HepG2 (cell line): ENCODE measurements around the gene GSTA5. TPM values are rescaled to one million over a fixed set of nuclear protein-coding genes. Genes with fewer than 3 reads are reported as not detected.
A peak's percentile ranks its signal among the peaks of the same experiment; 100 is the strongest.

Source experiments
- ATAC-seq: fragments of 200-7000 bp; cut with Tn5 transposase; 3 replicates; pipeline ENCODE4 v1.9.1; 2020; ENCODE audit warnings: mild to moderate bottlenecking, moderate library complexity
- BruUV-seq: library from RNA; stranded (reverse); fragments of 400-500 nt; replicated peaks from 2 replicates; lab custom pipeline; 2021; lab: Mats Ljungman, UMichigan
- CTCF ChIA-PET: fragments of 300-600 bp; formaldehyde crosslinking; extraction: SDS; loops from one replicate; lab custom pipeline; 2021; ENCODE audit warnings: low total read pairs, inconsistent platforms, low intra/inter-chr PET ratio; lab: Yijun Ruan, JAX
- POLR2A ChIA-PET: fragments of 350-600 bp; sonication (Branson Sonifier 250); formaldehyde crosslinking; loops from one replicate; lab custom pipeline; 2020; ENCODE audit warnings: antibody characterized with exemption, inconsistent platforms; lab: Yijun Ruan, JAX
- DNase-seq: peaks from one replicate; pipeline ENCODE4 v3.0.0-alpha.2; 2015; ENCODE audit warnings: low spot score
- FAIRE-seq: peaks from 3 replicates; lab custom pipeline; 2011; peaks lifted over from hg19 to GRCh38; lab: Jason Lieb, UNC
- H2AFZ ChIP-seq: one replicate; pipeline ENCODE4 v1.6.1; 2011; ENCODE audit warnings: low read length, inconsistent platforms
- H3K27ac ChIP-seq: fragments of 300-600 bp; 3 replicates; pipeline ENCODE4 v1.8.0; 2011; ENCODE audit warnings: mixed run types, mild to moderate bottlenecking, mixed read lengths, low read length, inconsistent platforms; ENCODE audit not compliant: insufficient read depth; ENCODE audit errors: extremely low read length
- H3K27me3 ChIP-seq, 2 experiments: fragments of 200-600 bp in 1 of 2; 2 replicates in 1 of 2; 3 replicates in 1 of 2; pipeline versions ENCODE4 v1.6.0 to v1.8.0; 2011; ENCODE audit warnings: low read length in 2 of 2, mild to moderate bottlenecking in 2 of 2, moderate library complexity in 2 of 2, inconsistent platforms in 1 of 2; ENCODE audit not compliant: insufficient read depth in 2 of 2, control insufficient read depth in 1 of 2
- H3K36me3 ChIP-seq, 2 experiments: fragments of 200-600 bp in 1 of 2; replicated peaks in 1 of 2; 2 replicates in 1 of 2; 3 replicates in 1 of 2; pipeline versions ENCODE4 v1.5.1 to v1.8.0; 2011; ENCODE audit warnings: low read length in 2 of 2, inconsistent platforms in 1 of 2; ENCODE audit not compliant: insufficient read depth in 2 of 2, control insufficient read depth in 1 of 2
- H3K4me1 ChIP-seq: 2 replicates; pipeline ENCODE4 v1.5.1; 2012; ENCODE audit warnings: low read length, inconsistent platforms; ENCODE audit not compliant: insufficient read depth
- H3K4me2 ChIP-seq: 2 replicates; pipeline ENCODE4 v1.6.0; 2011; ENCODE audit warnings: low read depth, low read length, inconsistent platforms
- H3K4me3 ChIP-seq, 3 experiments: fragments of 200-600 bp in 1 of 3; sonication (generic), shearing (Covaris generic) in 1 of 3; replicated peaks in 1 of 3; 2 replicates each; pipeline ENCODE4 v1.5.1; 2011 to 2016; ENCODE audit warnings: low read length in 3 of 3, inconsistent platforms in 2 of 3, low read depth in 2 of 3, mild to moderate bottlenecking in 2 of 3, control low read depth in 1 of 3, mixed read lengths in 1 of 3; ENCODE audit not compliant: insufficient read depth in 1 of 3
- H3K79me2 ChIP-seq: one replicate; pipeline ENCODE4 v1.6.1; 2011; ENCODE audit warnings: low read length, inconsistent platforms; ENCODE audit not compliant: insufficient read depth
- H3K9ac ChIP-seq: 2 replicates; pipeline ENCODE4 v1.6.0; 2011; ENCODE audit warnings: mild to moderate bottlenecking, low read depth, low read length, inconsistent platforms; ENCODE audit not compliant: insufficient read depth
- H3K9me3 ChIP-seq: 2 replicates; pipeline ENCODE4 v1.5.1; 2012; ENCODE audit warnings: mild to moderate bottlenecking, low read length
- H4K20me1 ChIP-seq: 2 replicates; pipeline ENCODE4 v1.6.0; 2011; ENCODE audit warnings: inconsistent platforms, mild to moderate bottlenecking, low read length, moderate library complexity; ENCODE audit not compliant: insufficient read depth
- ELF4 ChIP-seq: sonication (generic); formaldehyde crosslinking; IDR thresholded peaks from 2 replicates; pipeline ENCODE4 v1.5.0; 2020; ENCODE audit warnings: missing genetic modification reagents, mild to moderate bottlenecking, moderate library complexity, borderline replicate concordance
- FOXJ3 ChIP-seq: sonication (generic); formaldehyde crosslinking; IDR thresholded peaks from 2 replicates; pipeline ENCODE4 v1.4.0; 2020; ENCODE audit warnings: missing genetic modification reagents, mild to moderate bottlenecking, borderline replicate concordance
- FOXP1 ChIP-seq, 2 experiments: fragments of 450-650 bp in 1 of 2; IDR thresholded peaks; 2 replicates each; pipeline ENCODE4 v1.6.1; 2017 to 2018; ENCODE audit warnings: antibody characterized with exemption in 1 of 2
- GABPA ChIP-seq, 2 experiments: IDR thresholded peaks; 2 replicates each; pipeline ENCODE4 v1.6.1; 2011 to 2016; ENCODE audit warnings: low read depth in 2 of 2, low read length in 1 of 2, missing biosample characterization in 1 of 2, missing genetic modification characterization in 1 of 2
- HNF1A ChIP-seq, 2 experiments: sonication (generic) in 1 of 2; formaldehyde crosslinking in 1 of 2; IDR thresholded peaks; 2 replicates each; pipeline versions ENCODE4 v1.4.0 to v1.6.1; 2016 to 2020; ENCODE audit warnings: borderline replicate concordance in 1 of 2, low read depth in 1 of 2, mild to moderate bottlenecking in 1 of 2, missing genetic modification reagents in 1 of 2
- LCORL ChIP-seq, 2 experiments: fragments of 450-650 bp in 1 of 2; sonication (generic) in 1 of 2; formaldehyde crosslinking in 1 of 2; IDR thresholded peaks; 2 replicates each; pipeline versions ENCODE4 v1.5.0 to v1.6.1; 2017 to 2020; ENCODE audit warnings: antibody characterized with exemption in 1 of 2, missing genetic modification reagents in 1 of 2
- NFKBIZ ChIP-seq: IDR thresholded peaks from 2 replicates; pipeline ENCODE4 v1.6.1; 2018; ENCODE audit warnings: missing genetic modification reagents, missing compliant biosample characterization
- RCOR2 ChIP-seq: IDR thresholded peaks from 2 replicates; pipeline ENCODE4 v1.6.1; 2016; ENCODE audit warnings: missing biosample characterization, missing genetic modification reagents
- SALL1 ChIP-seq: sonication (generic); formaldehyde crosslinking; IDR thresholded peaks from 2 replicates; pipeline ENCODE4 v1.8.0; 2022; ENCODE audit warnings: mild to moderate bottlenecking, missing genetic modification reagents
- SIX4 ChIP-seq: sonication (generic); formaldehyde crosslinking; IDR thresholded peaks from 2 replicates; pipeline ENCODE4 v1.4.0; 2020; ENCODE audit warnings: missing genetic modification reagents
- SKIL ChIP-seq: sonication (generic); formaldehyde crosslinking; IDR thresholded peaks from 2 replicates; pipeline ENCODE4 v1.8.0; 2022; ENCODE audit warnings: missing genetic modification reagents, mild to moderate bottlenecking, moderate library complexity, borderline replicate concordance
- SNAI1 ChIP-seq: sonication (generic); formaldehyde crosslinking; IDR thresholded peaks from 2 replicates; pipeline ENCODE4 v1.5.0; 2020; ENCODE audit warnings: mild to moderate bottlenecking, missing genetic modification reagents, borderline replicate concordance
- ZMYM4 ChIP-seq: sonication (generic); formaldehyde crosslinking; IDR thresholded peaks from 2 replicates; pipeline ENCODE4 v1.8.1; 2023; ENCODE audit warnings: mild to moderate bottlenecking, missing genetic modification reagents
- ZNF264 ChIP-seq: sonication (generic); formaldehyde crosslinking; IDR thresholded peaks from 2 replicates; pipeline ENCODE4 v1.4.0; 2020; ENCODE audit warnings: missing genetic modification reagents
- ZNF484 ChIP-seq: sonication (generic); formaldehyde crosslinking; IDR thresholded peaks from 2 replicates; pipeline ENCODE4 v1.5.1; 2020; ENCODE audit warnings: mild to moderate bottlenecking, low read depth, missing genetic modification reagents, borderline replicate concordance
- ZSCAN9 ChIP-seq: IDR thresholded peaks from 2 replicates; pipeline ENCODE4 v1.6.1; 2016; ENCODE audit warnings: borderline replicate concordance
- WGBS: methylation state at CpG from one replicate; pipeline ENCODE4 v1.1.6; 2017; ENCODE audit warnings: low lambda C conversion rate; 5-methylcytosine and 5-hydroxymethylcytosine counted together
- in situ Hi-C: cut with HindIII; loops from 2 replicates; pipeline ENCODE4 v1.10.0; 2017; ENCODE audit warnings: low pct_unique_long_range_greater_than_20kb; ENCODE audit not compliant: extremely low pct_ligation_motif_present
- intact Hi-C: fragments of 100-400 bp; cut with micrococcal nuclease; formaldehyde crosslinking; loops from one replicate; pipeline ENCODE4 v1.10.0; 2022; ENCODE audit not compliant: unreplicated experiment
- polyA plus RNA-seq, 8 experiments: library from polyadenylated mRNA; depleted of rRNA in 3 of 8; stranded (reverse) in 7 of 8; unstranded in 1 of 8; fragments of >200 nt; fragmentation: Illumina TruSeq in 4 of 8; extraction: Trizol in 4 of 8; gene quantifications; 2 replicates each; pipeline versions ENCODE4 v1.2.1 to v1.2.3, GENCODE V29; 2011 to 2016; ENCODE audit warnings: low read depth in 4 of 8, missing spikeins in 1 of 8, mixed read lengths in 1 of 8; ENCODE audit not compliant: insufficient read depth in 1 of 8
- total RNA-seq, 5 experiments: library from RNA; depleted of rRNA; stranded (reverse); fragments of >200 nt; fragmentation: Illumina TruSeq; extraction: Trizol; gene quantifications; 2 replicates each; pipeline ENCODE4 v1.2.3, GENCODE V29; 2016; ENCODE audit warnings: low read depth in 1 of 5

GSTA5 gene
- total and polyA plus RNA-seq, 2 of the 13 experiments (the other 11 are each of a cell fraction or from before 2014, with no cell fraction given): not detected

DNA sequence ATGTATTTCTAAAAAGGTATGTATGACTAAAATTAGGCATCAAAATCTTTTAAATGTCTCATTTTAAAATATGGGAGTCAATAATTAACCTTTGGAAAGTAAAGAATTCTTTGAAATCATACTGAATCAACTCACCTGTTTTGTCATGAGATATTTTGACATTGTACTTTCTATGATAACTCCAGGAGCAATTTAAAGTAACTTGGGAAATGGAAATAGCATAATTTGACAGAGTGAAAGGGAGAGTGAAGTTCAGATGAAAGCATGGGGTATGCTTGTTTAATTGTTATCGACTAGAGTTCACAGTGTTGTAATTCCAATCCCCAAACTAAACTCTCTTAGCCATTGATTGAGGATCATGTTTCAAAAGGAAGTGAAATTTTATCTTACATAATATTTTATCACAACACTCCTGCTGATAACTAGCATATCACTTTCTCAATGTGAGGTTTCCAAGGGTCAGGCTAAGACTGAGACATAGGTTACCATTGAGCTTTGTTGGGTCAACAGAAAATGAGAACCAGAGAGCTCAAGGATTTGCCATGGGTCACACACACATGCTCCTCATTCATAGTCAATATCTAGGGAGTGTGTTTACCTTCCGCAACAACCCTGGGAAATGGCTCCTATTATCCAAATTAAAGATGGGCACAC, 39.3 kb downstream of the GSTA5 start:
- H2AFZ ChIP-seq: no peak overlapping the region
- H3K9me3 ChIP-seq: no peaks in the 10 kb centered on the region
- peak overlapping the region; percentile 61 for H3K27ac ChIP-seq
- CTCF ChIA-PET: no interaction called here
- H3K9ac ChIP-seq: no peak overlapping the region
- H3K79me2 ChIP-seq: no peaks in the 10 kb centered on the region
- peaks cover 42% of the 10 kb centered on the region for H3K4me1 ChIP-seq
- ATAC-seq (peak; percentile 89), DNase-seq (peak; percentile 44), FAIRE-seq (no peak)
- H3K27me3 ChIP-seq: no peaks in the 10 kb centered on the region
- H3K36me3 ChIP-seq: no peaks in the 10 kb centered on the region
- in situ Hi-C loops: no loop called here
- H4K20me1 ChIP-seq: no peaks in the 10 kb centered on the region
- POLR2A ChIA-PET: interaction anchor here (1.0 to 1.1 kb wide), 2 partner anchors 13 to 77 kb away, joined by 3 to 4 read pairs; no protein-coding TSS in a partner anchor
- H3K4me3 ChIP-seq: no peak overlapping the region
- H3K4me2 ChIP-seq: peak overlapping the region; percentile 9; the same call in 1 of the 2 replicates
- BruUV-seq: no TSS peak
- intact Hi-C loops: no loop called here
- 25% methylated on average over 2 of the region's 2 CpGs for WGBS
- TF ChIP-seq GABPA (IDR thresholded peaks at IDR 0.05; ENCODE audit: low read depth, low read length) (no peak), GABPA (CRISPR knock-in tag; IDR thresholded peaks at IDR 0.05; ENCODE audit: low read depth) (0 out of 2 replicates have a peak, but pooled peaks have one; percentile 24), SNAI1 (CRISPR knock-in tag) (no peak), NFKBIZ (CRISPR knock-in tag) (0 out of 2 replicates have a peak, but pooled peaks have one; percentile 28), SIX4 (CRISPR knock-in tag) (peak; percentile 98), ZMYM4 (CRISPR knock-in tag) (peak; percentile 84), ZNF484 (no peak), LCORL (IDR thresholded peaks at IDR 0.05) (no peak), LCORL (CRISPR knock-in tag; IDR thresholded peaks at IDR 0.05) (peak; percentile 36; the same call in 1 of the 2 replicates), ZNF264 (peak; percentile 58; the same call in 1 of the 2 replicates), SKIL (CRISPR knock-in tag) (peak; percentile 31; the same call in 1 of the 2 replicates), FOXJ3 (CRISPR knock-in tag) (peak; percentile 85; the same call in 1 of the 2 replicates), FOXP1 (IDR thresholded peaks at IDR 0.05) (no peak), FOXP1 (CRISPR knock-in tag; IDR thresholded peaks at IDR 0.05) (peak; percentile 55; the same call in 1 of the 2 replicates), SALL1 (CRISPR knock-in tag) (peak; percentile 81), HNF1A (IDR thresholded peaks at IDR 0.05; ENCODE audit: low read depth) (peak; percentile 8; the same call in 1 of the 2 replicates), HNF1A (CRISPR knock-in tag; IDR thresholded peaks at IDR 0.05; ENCODE audit: borderline replicate concordance) (no peak), ZSCAN9 (CRISPR knock-in tag) (no peak), RCOR2 (CRISPR knock-in tag) (peak; percentile 68), ELF4 (CRISPR knock-in tag) (no peak)
